AG09319 (cell line): ENCODE measurements around the gene BCKDK.

Source experiments
- DNase-seq: peaks from one replicate; pipeline ENCODE4 v3.0.0-alpha.2; 2010; ENCODE audit warnings: low read depth; ENCODE audit errors: extremely low read depth
- CTCF ChIP-seq: IDR thresholded peaks from 2 replicates; pipeline ENCODE4 v1.5.1; 2011; ENCODE audit warnings: low read depth, mild to moderate bottlenecking, inconsistent platforms, low read length, moderate library complexity

Gene BCKDK

GRCh38 chr16:31067342-31067741, 40.8 kb upstream of the BCKDK start:
- no peak for DNase-seq
- TF ChIP-seq CTCF, result no peak

- TF ChIP-seq CTCF, result no peak
- DNase-seq, result peak; percentile 94
Observed at GRCh38 chr16:31071861-31072260, 36.3 kb upstream of the BCKDK start.

DNA sequence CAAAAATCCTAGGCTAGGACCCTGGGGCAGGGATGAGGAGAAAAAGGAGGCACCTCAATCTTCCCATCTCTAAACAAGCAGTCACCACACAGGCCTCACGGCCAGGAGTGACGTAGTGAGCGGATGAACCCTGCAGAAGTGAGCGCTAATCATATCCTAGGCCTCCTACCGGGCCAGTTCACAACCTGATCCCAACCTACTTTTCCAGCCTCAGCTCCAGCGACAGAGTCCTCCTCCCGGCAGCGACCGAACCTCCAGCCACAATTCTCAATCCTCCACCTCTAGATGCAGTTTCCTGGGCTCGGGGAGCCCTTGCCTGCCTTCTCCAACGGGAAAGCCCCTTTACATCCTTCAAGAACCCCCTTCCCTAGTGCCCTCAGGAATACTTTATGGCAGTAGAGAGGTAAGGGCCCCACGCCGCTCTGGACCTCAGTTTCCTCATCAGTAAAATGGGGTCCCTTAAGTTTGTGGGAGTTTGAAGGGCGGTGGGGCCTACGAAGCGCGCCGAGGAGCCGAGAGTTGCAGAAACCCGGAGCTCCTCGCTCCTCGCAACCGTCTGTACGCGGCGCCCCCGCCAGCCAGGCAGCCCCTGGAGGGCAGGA, 35.5 kb upstream of the BCKDK start:
- no peak for TF ChIP-seq CTCF
- no peak for DNase-seq

- peak; percentile 62 for DNase-seq
- no peak for TF ChIP-seq CTCF
Observed at GRCh38 chr16:31073142-31073969, 34.8 kb upstream of the BCKDK start.

DNA sequence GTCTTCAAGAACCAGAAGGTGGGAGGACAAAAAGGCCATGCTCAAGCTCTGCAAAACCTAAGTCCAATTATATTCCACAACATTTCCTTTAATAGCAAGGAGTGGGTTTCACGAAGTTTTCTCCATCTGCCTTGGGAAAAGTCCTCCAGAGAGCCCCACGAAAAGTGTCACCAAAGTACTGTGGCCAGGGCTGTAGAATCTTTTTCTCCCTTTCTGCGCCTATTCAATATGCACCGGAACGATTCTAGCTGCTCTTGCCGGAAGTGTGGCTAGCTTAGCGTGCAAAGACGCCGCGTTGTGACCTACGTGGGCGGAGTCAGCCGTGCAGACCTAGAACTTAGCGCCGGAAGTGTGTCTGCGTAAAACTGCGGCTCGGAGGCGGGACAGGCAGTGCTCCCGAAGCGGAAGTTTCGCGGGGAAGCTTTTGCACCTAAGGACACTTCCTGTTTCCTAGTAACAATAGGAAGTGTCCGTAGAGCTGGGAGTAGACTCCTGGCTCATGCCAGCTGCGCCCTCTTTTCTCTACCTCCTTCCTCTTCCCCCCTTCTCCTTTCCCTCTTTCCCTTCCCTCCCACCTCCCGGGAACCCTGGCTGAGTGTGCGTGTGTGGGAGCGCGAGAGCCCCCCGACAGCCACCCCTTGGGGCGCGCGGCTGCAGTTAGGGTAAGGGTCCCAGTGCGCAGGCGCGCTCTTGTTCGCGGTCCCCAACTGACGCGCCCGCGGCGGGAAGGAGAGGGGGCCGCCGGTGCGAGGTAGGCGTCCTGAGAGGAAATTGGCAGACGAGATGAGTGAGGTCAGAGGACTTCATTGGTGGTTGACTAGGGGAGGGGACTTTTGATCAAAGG, 34.0 kb upstream of the BCKDK start, which contains the start of the genes ZNF646 and ZNF668:
Gene ZNF646, plus strand, starts transcription at position 453 of the 844 bp plus-strand sequence. CDS start 1,903 bp downstream, outside the sequence.
Gene ZNF668, minus strand, starts transcription at position 271 of the 844 bp plus-strand sequence. CDS start 9,781 bp downstream, outside the sequence.
- peak; percentile 98 for DNase-seq
- TF ChIP-seq CTCF, result no peak; the same call in 1 of the 2 replicates

- DNase-seq, result no peak
- no peak; the same call in none of the 2 replicates for TF ChIP-seq CTCF
Observed at GRCh38 chr16:31074814-31075183, 33.4 kb upstream of the BCKDK start.
